Large intestine (tissue), 3 donors: Measurements from ENCODE around the gene TEK. TPM values are rescaled to one million over a fixed set of nuclear protein-coding genes. Genes with fewer than 3 reads are reported as not detected.

Experiments
- DNase-seq, 2 donors: peaks; one replicate each; pipeline versions ENCODE4 v3.0.0 to v3.0.0-alpha.2; 2013
- H3K27ac ChIP-seq: one replicate; pipeline ENCODE4 v1.5.1; 2013; ENCODE audit warnings: low read length
- H3K27me3 ChIP-seq: 2 replicates; pipeline ENCODE4 v1.6.1; 2013; ENCODE audit warnings: low read length; ENCODE audit not compliant: control insufficient read depth, insufficient read depth
- H3K36me3 ChIP-seq: 2 replicates; pipeline ENCODE4 v1.6.1; 2013; ENCODE audit warnings: low read length; ENCODE audit not compliant: control insufficient read depth, insufficient read depth
- H3K4me1 ChIP-seq: one replicate; pipeline ENCODE4 v1.6.1; 2013; ENCODE audit warnings: low read length; ENCODE audit not compliant: control insufficient read depth, insufficient read depth
- H3K4me3 ChIP-seq: one replicate; pipeline ENCODE4 v1.5.1; 2013; ENCODE audit warnings: low read length
- H3K9me3 ChIP-seq: one replicate; pipeline ENCODE4 v1.6.1; 2013; ENCODE audit warnings: mild to moderate bottlenecking, low read depth, low read length, moderate library complexity; ENCODE audit not compliant: control insufficient read depth
- WGBS: methylation state at CpG from one replicate; pipeline ENCODE4 v1.1.5; 2013; ENCODE audit warnings: low lambda C conversion rate; ENCODE audit not compliant: insufficient coverage; 5-methylcytosine and 5-hydroxymethylcytosine counted together
- polyA plus RNA-seq: library from polyadenylated mRNA; unstranded; fragments of 120-200 nt; gene quantifications from one replicate; pipeline ENCODE4 v1.2.1, GENCODE V29; 2013

The TEK gene
- polyA plus RNA-seq, 1 donor: 14.6 TPM

DNA sequence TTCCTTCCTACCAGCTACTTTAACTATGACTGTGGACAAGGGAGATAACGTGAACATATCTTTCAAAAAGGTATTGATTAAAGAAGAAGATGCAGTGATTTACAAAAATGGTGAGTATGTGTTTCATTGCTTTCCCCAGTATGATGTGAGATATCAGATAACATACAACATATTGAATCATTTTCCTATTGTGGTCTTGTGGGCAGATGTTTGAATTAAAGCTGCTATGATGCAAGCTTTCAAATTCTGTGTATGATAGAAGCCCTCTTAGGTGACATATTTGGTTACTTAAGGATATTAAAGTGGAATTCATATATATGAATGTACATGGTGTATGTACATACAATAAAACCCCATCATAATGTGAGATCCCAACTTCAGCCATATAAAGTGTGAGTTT, 59.5 kb downstream of the TEK start:
- Histone ChIP-seq H3K27me3 (no peaks in the 10 kb centered on the region), H3K9me3 (no peaks in the 10 kb centered on the region), H3K4me3 (no peak overlapping the region), H3K4me1 (no peaks in the 10 kb centered on the region), H3K27ac (no peak overlapping the region), H3K36me3 (no peaks in the 10 kb centered on the region)
- WGBS: 80% methylated on average over 1 of the region's 1 CpG
- no peak for DNase-seq

GRCh38 chr9:27168951-27169350, 59.9 kb downstream of the TEK start:
- Histone ChIP-seq H3K4me3 (no peak overlapping the region), H3K27ac (no peak overlapping the region), H3K9me3 (no peaks in the 10 kb centered on the region), H3K27me3 (no peaks in the 10 kb centered on the region), H3K36me3 (no peaks in the 10 kb centered on the region), H3K4me1 (no peaks in the 10 kb centered on the region)
- DNase-seq: no peak
- no CpG with 5 or more reads among the region's 3 CpGs for WGBS

GRCh38 chr9:27176971-27177370, 67.9 kb downstream of the TEK start:
- Histone ChIP-seq H3K36me3 (no peaks in the 10 kb centered on the region), H3K4me1 (no peaks in the 10 kb centered on the region), H3K9me3 (no peaks in the 10 kb centered on the region), H3K4me3 (no peak overlapping the region), H3K27me3 (no peaks in the 10 kb centered on the region), H3K27ac (no peak overlapping the region)
- DNase-seq: no peak
- WGBS: no CpG with 5 or more reads among the region's 3 CpGs

DNA sequence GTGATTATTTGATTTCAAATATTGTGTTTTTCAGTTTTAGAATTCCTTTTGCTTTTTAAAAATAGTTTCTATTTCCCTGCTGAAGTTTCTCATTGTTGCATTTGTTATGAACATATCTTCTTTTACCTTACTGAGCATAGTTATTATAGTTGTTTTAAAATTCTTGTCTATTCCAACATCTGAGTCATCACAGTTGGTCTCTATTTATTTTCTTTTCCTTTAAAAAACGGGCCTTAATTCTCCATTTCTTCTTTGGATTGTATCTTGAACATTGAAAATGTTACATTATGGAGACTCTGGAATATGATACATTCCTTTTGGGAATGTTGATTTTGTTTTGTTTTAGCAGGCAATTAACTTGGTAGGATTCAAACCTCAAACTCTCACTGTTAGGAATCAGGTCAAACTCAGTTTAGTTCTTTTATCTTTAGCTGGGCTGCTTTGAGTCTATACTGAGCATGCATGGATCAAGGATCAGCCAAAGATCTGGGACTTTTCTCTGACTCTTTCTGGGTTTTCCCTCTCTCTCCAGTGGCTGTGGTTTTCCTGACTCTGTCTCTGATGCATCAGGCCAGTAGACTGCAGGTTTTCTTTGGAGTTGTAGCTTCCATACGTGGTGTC, 70.3 kb downstream of the TEK start:
- Histone ChIP-seq H3K36me3 (no peaks in the 10 kb centered on the region), H3K9me3 (no peaks in the 10 kb centered on the region), H3K27ac (no peak overlapping the region), H3K4me1 (no peaks in the 10 kb centered on the region), H3K4me3 (no peak overlapping the region), H3K27me3 (no peaks in the 10 kb centered on the region)
- 73% methylated on average over 2 of the region's 2 CpGs for WGBS
- DNase-seq: no peak

- no peaks in the 10 kb centered on the region for H3K9me3 ChIP-seq
- no peak overlapping the region for H3K4me3 ChIP-seq
- H3K4me1 ChIP-seq: no peaks in the 10 kb centered on the region
- no peaks in the 10 kb centered on the region for H3K27me3 ChIP-seq
- 71% methylated on average over 2 of the region's 4 CpGs for WGBS
- no peak for DNase-seq
- no peaks in the 10 kb centered on the region for H3K36me3 ChIP-seq
- H3K27ac ChIP-seq: no peak overlapping the region
Observed at GRCh38 chr9:27181381-27181780, 72.4 kb downstream of the TEK start.

GRCh38 chr9:27182421-27182820, 73.4 kb downstream of the TEK start:
- H3K4me1 ChIP-seq: no peaks in the 10 kb centered on the region
- no peaks in the 10 kb centered on the region for H3K27me3 ChIP-seq

GRCh38 chr9:27183131-27183530, 74.1 kb downstream of the TEK start:
- H3K9me3 ChIP-seq: no peaks in the 10 kb centered on the region
- no peak for DNase-seq
- H3K27me3 ChIP-seq: no peaks in the 10 kb centered on the region
- no peaks in the 10 kb centered on the region for H3K36me3 ChIP-seq
- H3K4me3 ChIP-seq: no peak overlapping the region
- WGBS: no CpG with 5 or more reads among the region's 2 CpGs
- no peaks in the 10 kb centered on the region for H3K4me1 ChIP-seq
- no peak overlapping the region for H3K27ac ChIP-seq

More at GRCh38 chr9:27182421-27182820, 73.4 kb downstream of the TEK start:
- no CpG with 5 or more reads among the region's 3 CpGs for WGBS
- Histone ChIP-seq H3K4me3 (no peak overlapping the region), H3K9me3 (no peaks in the 10 kb centered on the region), H3K36me3 (no peaks in the 10 kb centered on the region), H3K27ac (no peak overlapping the region)
- DNase-seq: no peak

- no peaks in the 10 kb centered on the region for H3K36me3 ChIP-seq
- no peaks in the 10 kb centered on the region for H3K27me3 ChIP-seq
- no peaks in the 10 kb centered on the region for H3K4me1 ChIP-seq
- no peak for DNase-seq
- H3K27ac ChIP-seq: no peak overlapping the region
- H3K4me3 ChIP-seq: no peak overlapping the region
- no peaks in the 10 kb centered on the region for H3K9me3 ChIP-seq
- no CpG with 5 or more reads among the region's 5 CpGs for WGBS
Observed at GRCh38 chr9:27183701-27184100, 74.7 kb downstream of the TEK start.

- Histone ChIP-seq H3K27me3 (no peaks in the 10 kb centered on the region), H3K9me3 (no peaks in the 10 kb centered on the region), H3K27ac (no peak overlapping the region), H3K4me3 (no peak overlapping the region), H3K4me1 (no peaks in the 10 kb centered on the region), H3K36me3 (no peaks in the 10 kb centered on the region)
- no peak for DNase-seq
- WGBS: 90% methylated on average over 2 of the region's 5 CpGs
Observed at GRCh38 chr9:27184556-27185351, 75.7 kb downstream of the TEK start.

DNA sequence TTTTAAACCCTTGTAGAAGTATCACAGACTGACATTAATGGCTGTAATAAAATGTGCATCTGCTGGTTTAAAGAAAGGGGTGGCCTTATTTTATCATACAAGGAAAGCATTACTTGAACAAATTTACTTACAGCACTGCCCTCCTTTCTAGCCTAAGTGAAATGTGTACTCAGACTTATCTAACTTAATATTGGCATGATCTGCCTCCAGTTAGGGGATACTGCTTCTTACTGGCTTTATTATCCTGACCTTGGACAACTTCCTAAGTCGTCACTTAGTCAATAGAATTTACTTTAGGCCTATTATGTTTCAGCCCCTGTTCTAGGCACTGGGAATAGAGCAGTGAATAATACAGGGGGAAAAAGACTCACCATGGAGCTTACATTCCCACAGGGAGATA, 79.4 kb downstream of the TEK start:
- WGBS: no CpG with 5 or more reads among the region's 1 CpG
- no peaks in the 10 kb centered on the region for H3K36me3 ChIP-seq

DNA sequence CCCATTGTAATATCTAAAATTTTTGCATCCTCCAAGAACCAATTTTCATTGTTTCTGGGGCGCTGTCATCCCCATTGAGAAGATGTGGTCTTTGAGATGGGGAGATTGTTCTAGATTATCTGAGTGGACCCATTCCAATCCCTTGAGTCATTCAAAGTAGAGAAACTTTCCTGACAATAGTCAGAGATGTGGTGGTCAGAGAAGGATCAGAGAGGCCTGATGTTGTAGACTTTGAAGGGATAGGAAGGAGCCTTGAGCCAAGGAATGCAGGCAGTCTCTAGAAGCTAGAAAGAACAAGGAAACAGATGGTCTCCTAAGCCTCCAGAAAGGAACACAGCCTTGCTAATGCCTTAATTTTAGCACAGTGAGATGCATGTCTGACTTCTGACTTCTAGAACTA, 80.4 kb downstream of the TEK start:
- Histone ChIP-seq H3K36me3 (no peaks in the 10 kb centered on the region), H3K4me1 (no peaks in the 10 kb centered on the region), H3K27ac (no peak overlapping the region), H3K4me3 (no peak overlapping the region), H3K27me3 (no peaks in the 10 kb centered on the region), H3K9me3 (no peaks in the 10 kb centered on the region)
- DNase-seq: no peak
- no CpG with 5 or more reads among the region's 1 CpG for WGBS

More for the DNA sequence above, 79.4 kb downstream of the TEK start:
- Histone ChIP-seq H3K4me3 (no peak overlapping the region), H3K27me3 (no peaks in the 10 kb centered on the region), H3K27ac (no peak overlapping the region), H3K9me3 (no peaks in the 10 kb centered on the region), H3K4me1 (no peaks in the 10 kb centered on the region)
- no peak for DNase-seq
